Mesenchymal stem cell (in vitro differentiated cells and primary cell): Measurements from ENCODE around the gene RAD1.
A peak's percentile ranks its signal among the peaks of the same experiment; 100 is the strongest.

Experiments
- DNase-seq: peaks from one replicate; pipeline ENCODE4 v3.0.0-alpha.2; 2013
- H2AFZ ChIP-seq: one replicate; pipeline ENCODE4 v1.6.1; 2013; ENCODE audit warnings: low read depth, mild to moderate bottlenecking, control low read depth, inconsistent platforms, low read length, moderate library complexity
- H2AK5ac ChIP-seq: 2 replicates; pipeline ENCODE4 v1.6.1; 2013; ENCODE audit warnings: low read length, moderate library complexity, mild to moderate bottlenecking, inconsistent platforms; ENCODE audit not compliant: severe bottlenecking
- H2BK120ac ChIP-seq: one replicate; pipeline ENCODE4 v1.6.1; 2013; ENCODE audit warnings: low read depth, mild to moderate bottlenecking, inconsistent platforms, low read length, moderate library complexity
- H2BK12ac ChIP-seq, 2 experiments: one replicate each; pipeline ENCODE4 v1.6.1; 2013; ENCODE audit warnings: inconsistent platforms in 2 of 2, low read length in 2 of 2, mild to moderate bottlenecking in 2 of 2, moderate library complexity in 2 of 2, control low read depth in 1 of 2
- H2BK15ac ChIP-seq: one replicate; pipeline ENCODE4 v1.6.1; 2013; ENCODE audit warnings: mild to moderate bottlenecking, low read depth, inconsistent platforms; ENCODE audit not compliant: poor library complexity, severe bottlenecking
- H2BK5ac ChIP-seq: 2 replicates; pipeline ENCODE4 v1.6.1; 2013; ENCODE audit warnings: low read depth, mild to moderate bottlenecking, low read length, control low read depth, inconsistent platforms; ENCODE audit not compliant: poor library complexity, severe bottlenecking
- H3K14ac ChIP-seq, 2 experiments: one replicate each; pipeline ENCODE4 v1.6.1; 2013; ENCODE audit warnings: inconsistent platforms in 2 of 2, low read length in 2 of 2, control low read depth in 1 of 2, mild to moderate bottlenecking in 1 of 2, moderate library complexity in 1 of 2
- H3K18ac ChIP-seq, 2 experiments: one replicate each; pipeline ENCODE4 v1.6.1; 2013; ENCODE audit warnings: inconsistent platforms in 2 of 2, low read length in 2 of 2, control low read depth in 1 of 2, low read depth in 1 of 2, mild to moderate bottlenecking in 1 of 2
- H3K23ac ChIP-seq, 2 experiments: one replicate each; pipeline ENCODE4 v1.6.1; 2013; ENCODE audit warnings: inconsistent platforms in 2 of 2, low read length in 2 of 2, mild to moderate bottlenecking in 2 of 2, moderate library complexity in 2 of 2, control low read depth in 1 of 2
- H3K27ac ChIP-seq: 2 replicates; pipeline ENCODE4 v1.5.1; 2013; ENCODE audit warnings: mild to moderate bottlenecking, moderate library complexity, low read length, control low read depth, inconsistent platforms; ENCODE audit not compliant: poor library complexity, severe bottlenecking
- H3K27me3 ChIP-seq, 2 experiments: 2 replicates each; pipeline versions ENCODE4 v1.6.1 to v1.7.0; 2013; ENCODE audit warnings: low read length in 2 of 2, mild to moderate bottlenecking in 2 of 2, moderate library complexity in 2 of 2, control low read depth in 1 of 2, inconsistent platforms in 1 of 2; ENCODE audit not compliant: control insufficient read depth in 1 of 2, insufficient read depth in 1 of 2
- H3K36me3 ChIP-seq, 2 experiments: 2 replicates each; pipeline versions ENCODE4 v1.6.1 to v1.7.0; 2013; ENCODE audit warnings: low read length in 2 of 2, control low read depth in 1 of 2, inconsistent platforms in 1 of 2, low read depth in 1 of 2, mild to moderate bottlenecking in 1 of 2; ENCODE audit not compliant: insufficient read depth in 2 of 2, control insufficient read depth in 1 of 2
- H3K4ac ChIP-seq, 2 experiments: one replicate each; pipeline ENCODE4 v1.6.1; 2013; ENCODE audit warnings: inconsistent platforms in 2 of 2, low read length in 2 of 2, mild to moderate bottlenecking in 2 of 2, moderate library complexity in 2 of 2, control low read depth in 1 of 2, low read depth in 1 of 2
- H3K4me1 ChIP-seq: 2 replicates; pipeline ENCODE4 v1.6.1; 2013; ENCODE audit warnings: low read depth, low read length, control low read depth; ENCODE audit not compliant: control insufficient read depth, insufficient read depth
- H3K4me2 ChIP-seq: 2 replicates; pipeline ENCODE4 v1.6.1; 2013; ENCODE audit warnings: low read length, mild to moderate bottlenecking, inconsistent platforms; ENCODE audit not compliant: poor library complexity, severe bottlenecking
- H3K4me3 ChIP-seq, 2 experiments: 2 replicates each; pipeline versions ENCODE4 v1.5.1 to v1.7.0; 2013; ENCODE audit warnings: low read length in 2 of 2, mild to moderate bottlenecking in 2 of 2, control low read depth in 1 of 2, low read depth in 1 of 2; ENCODE audit not compliant: insufficient read depth in 1 of 2
- H3K79me1 ChIP-seq: replicated peaks from 2 replicates; pipeline ENCODE4 v1.6.1; 2013; ENCODE audit warnings: mild to moderate bottlenecking, control low read depth, low read length, inconsistent platforms; ENCODE audit not compliant: poor library complexity, severe bottlenecking
- H3K9ac ChIP-seq: 2 replicates; pipeline ENCODE4 v1.7.0; 2013; ENCODE audit warnings: mild to moderate bottlenecking, low read length, moderate library complexity
- H3K9me3 ChIP-seq: 2 replicates; pipeline ENCODE4 v1.7.0; 2013; ENCODE audit warnings: mild to moderate bottlenecking, low read length; ENCODE audit not compliant: control insufficient read depth
- H4K8ac ChIP-seq: one replicate; pipeline ENCODE4 v1.6.1; 2013; ENCODE audit warnings: inconsistent platforms, mild to moderate bottlenecking, low read length, moderate library complexity
- H4K91ac ChIP-seq: one replicate; pipeline ENCODE4 v1.6.1; 2013; ENCODE audit warnings: mild to moderate bottlenecking, low read length, inconsistent platforms
- WGBS: methylation state at CpG from one replicate; pipeline ENCODE4 v1.1.7; 2013; ENCODE audit warnings: mixed read lengths; 5-methylcytosine and 5-hydroxymethylcytosine counted together

The RAD1 gene

GRCh38 chr5:34857161-34857560, 58.1 kb downstream of the RAD1 start:
- H3K18ac ChIP-seq: no peak overlapping the region
- no peaks in the 10 kb centered on the region for H3K79me1 ChIP-seq
- H3K27me3 ChIP-seq: no peaks in the 10 kb centered on the region
- no peak overlapping the region for H2BK120ac ChIP-seq
- no peak overlapping the region for H4K8ac ChIP-seq
- no peak overlapping the region for H2BK12ac ChIP-seq
- H2BK15ac ChIP-seq: no peak overlapping the region
- peak overlapping the region; percentile 18 for H3K9ac ChIP-seq
- H2BK5ac ChIP-seq: no peak overlapping the region
- no peak overlapping the region for H2AK5ac ChIP-seq
- no peak overlapping the region for H3K23ac ChIP-seq
- no peaks in the 10 kb centered on the region for H3K9me3 ChIP-seq
- H3K4ac ChIP-seq: no peak overlapping the region
- no peak for DNase-seq
- no peak overlapping the region for H3K27ac ChIP-seq
- H3K4me3 ChIP-seq: no peak overlapping the region
- no peak overlapping the region for H4K91ac ChIP-seq
- peaks cover 1% of the 10 kb centered on the region for H3K4me1 ChIP-seq
- no peaks in the 10 kb centered on the region for H3K36me3 ChIP-seq
- no peak overlapping the region for H2AFZ ChIP-seq
- 86% methylated on average over 2 of the region's 3 CpGs for WGBS
- H3K4me2 ChIP-seq: no peak overlapping the region
- no peak overlapping the region for H3K14ac ChIP-seq
